CD4-positive, alpha-beta T cell (primary cell): Measurements from ENCODE around the gene DCTN4. TPM values are rescaled to one million over a fixed set of nuclear protein-coding genes. Genes with fewer than 3 reads are reported as not detected.

Experiments used
- ATAC-seq: fragments of 200-7000 bp; cut with Tn5 transposase; one replicate; pipeline ENCODE4 v1.10.0; 2022; ENCODE audit warnings: mild to moderate bottlenecking; ENCODE audit not compliant: poor library complexity
- CTCF ChIA-PET: fragments of 350-600 bp; sonication (Branson Sonifier 250); formaldehyde crosslinking; loops from one replicate; lab custom pipeline; 2021; ENCODE audit warnings: antibody characterized with exemption, inconsistent platforms; lab: Charles Lee
- POLR2A ChIA-PET: fragments of 350-600 bp; sonication (Branson Sonifier 250); formaldehyde crosslinking; loops from one replicate; lab custom pipeline; 2021; ENCODE audit warnings: antibody characterized with exemption, inconsistent platforms; lab: Charles Lee
- DNase-seq, 14 experiments: peaks; one replicate each; pipeline ENCODE4 v3.0.0-alpha.2; 2013 to 2020; ENCODE audit warnings: mixed read lengths in 2 of 14
- H3K27ac ChIP-seq, 2 donors: one replicate each; pipeline versions ENCODE4 v1.5.1 to v1.7.0; 2013; ENCODE audit warnings: low read length in 2 of 2, low read depth in 1 of 2, mild to moderate bottlenecking in 1 of 2
- H3K27me3 ChIP-seq, 2 experiments: 1 replicate in 1 of 2; 2 replicates in 1 of 2; pipeline versions ENCODE4 v1.6.1 to v1.7.0; 2013; ENCODE audit warnings: low read length in 2 of 2, control low read depth in 1 of 2, mild to moderate bottlenecking in 1 of 2, moderate library complexity in 1 of 2; ENCODE audit not compliant: insufficient read depth in 2 of 2, control insufficient read depth in 1 of 2
- H3K36me3 ChIP-seq: one replicate; pipeline ENCODE4 v1.6.1; 2013; ENCODE audit warnings: low read length, control low read depth; ENCODE audit not compliant: insufficient read depth
- H3K4me1 ChIP-seq: one replicate; pipeline ENCODE4 v1.6.1; 2013; ENCODE audit warnings: low read length, control low read depth; ENCODE audit not compliant: insufficient read depth
- H3K4me3 ChIP-seq: one replicate; pipeline ENCODE4 v1.5.1; 2013; ENCODE audit warnings: mild to moderate bottlenecking, low read length, moderate library complexity
- H3K9me3 ChIP-seq, 2 experiments: 1 replicate in 1 of 2; 2 replicates in 1 of 2; pipeline versions ENCODE4 v1.6.1 to v1.7.0; 2013; ENCODE audit warnings: low read length in 2 of 2, mild to moderate bottlenecking in 2 of 2, control low read depth in 1 of 2, moderate library complexity in 1 of 2; ENCODE audit not compliant: control insufficient read depth in 1 of 2, insufficient read depth in 1 of 2
- H3K27ac Mint-ChIP-seq: one replicate; pipeline ENCODE4 v1.8.0; 2020; ENCODE audit warnings: mixed read lengths
- H3K27me3 Mint-ChIP-seq: one replicate; pipeline ENCODE4 v1.8.0; 2021; ENCODE audit warnings: mixed read lengths
- H3K36me3 Mint-ChIP-seq: one replicate; pipeline ENCODE4 v1.8.0; 2021; ENCODE audit warnings: low read depth, mixed read lengths
- H3K4me1 Mint-ChIP-seq: one replicate; pipeline ENCODE4 v1.8.0; 2021; ENCODE audit warnings: low read depth, mixed read lengths
- H3K4me3 Mint-ChIP-seq: one replicate; pipeline ENCODE4 v1.8.0; 2020; ENCODE audit warnings: mild to moderate bottlenecking, mixed read lengths
- H3K9me3 Mint-ChIP-seq: one replicate; pipeline ENCODE4 v1.8.0; 2020; ENCODE audit warnings: mixed read lengths
- intact Hi-C, 2 experiments: fragments of 100-400 bp; cut with DNase I in 1 of 2; cut with micrococcal nuclease in 1 of 2; formaldehyde crosslinking; loops; one replicate each; pipeline versions ENCODE4 v1.15.1 to v1.9.0; 2023 to 2025; cut with DNase I, micrococcal nuclease
- total RNA-seq, 174 experiments: library from RNA in 2 of 174; stranded (reverse) in 2 of 174; gene quantifications; one replicate each; pipeline ENCODE4 v1.2.3 and lab custom pipeline; 2021 to 2026
- TF ChIP-seq, protein P1 (sequence below): fragments of 200-600 bp; IDR thresholded peaks from one replicate; pipeline ENCODE4 v1.8.0; 2022; ENCODE audit warnings: antibody characterized with exemption, mild to moderate bottlenecking

Gene DCTN4
- total RNA-seq, 2 experiments from 2014 or later, result 81.2 to 84.4 TPM

DNA sequence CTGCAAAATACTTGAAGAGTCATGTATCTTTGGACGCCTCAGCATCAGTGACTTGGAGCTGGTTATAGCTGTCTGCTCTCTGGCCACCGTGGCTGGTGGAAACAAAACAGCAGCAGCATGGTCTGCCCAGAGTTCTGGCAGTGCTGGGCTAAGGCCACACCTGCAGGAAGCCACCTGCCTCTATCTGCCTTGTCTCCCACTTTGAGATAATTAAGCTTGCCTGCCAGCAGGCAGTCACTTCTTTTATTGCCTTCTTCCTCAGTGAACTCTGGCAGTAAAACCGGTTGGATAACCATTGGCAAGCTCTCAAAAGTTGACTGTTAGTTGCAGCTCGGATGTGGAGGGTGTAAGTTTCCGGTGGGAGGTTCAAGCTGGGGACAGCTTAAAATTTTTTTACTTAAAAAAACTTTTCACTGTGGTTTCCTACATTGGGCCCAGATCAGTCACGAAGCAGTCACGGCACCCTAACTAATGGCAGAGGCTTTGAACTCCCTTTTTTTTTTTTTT, 24.7 kb upstream of the DCTN4 start:
- H3K27ac ChIP-seq, result peak overlapping the region; percentile 58 to 68
- H3K4me3 ChIP-seq, result peak overlapping the region; percentile 20
- H3K9me3 ChIP-seq, result no peaks in the 10 kb centered on the region
- intact Hi-C loops, result loop anchor here (2.0 to 10.0 kb wide), 5 partner anchors 25 to 471 kb away; partner anchors contain the start of genes DCTN4 (in 1 of the 2), GM2A (in 1 of the 2) and RBM22 (in 1 of the 2)
- H3K4me1 ChIP-seq, result peaks cover 59% of the 10 kb centered on the region
- H3K27me3 Mint-ChIP-seq, result no peaks in the 10 kb centered on the region
- H3K27me3 ChIP-seq, result no peaks in the 10 kb centered on the region
- POLR2A ChIA-PET, result interaction anchor here (0.6 to 2.5 kb wide), 18 partner anchors 17 to 988 kb away, joined by 3 to 52 read pairs (median 4); partner anchors contain the start of genes CD74, DCTN4, G3BP1 and GM2A
- H3K4me3 Mint-ChIP-seq, result peak overlapping the region; percentile 70
- CTCF ChIA-PET, result interaction anchor here (0.7 to 2.5 kb wide), 6 partner anchors 17 to 1017 kb away, joined by 3 to 19 read pairs (median 4); partner anchors contain the start of gene DCTN4
- H3K36me3 ChIP-seq, result no peaks in the 10 kb centered on the region
- TF ChIP-seq, protein P1, sequence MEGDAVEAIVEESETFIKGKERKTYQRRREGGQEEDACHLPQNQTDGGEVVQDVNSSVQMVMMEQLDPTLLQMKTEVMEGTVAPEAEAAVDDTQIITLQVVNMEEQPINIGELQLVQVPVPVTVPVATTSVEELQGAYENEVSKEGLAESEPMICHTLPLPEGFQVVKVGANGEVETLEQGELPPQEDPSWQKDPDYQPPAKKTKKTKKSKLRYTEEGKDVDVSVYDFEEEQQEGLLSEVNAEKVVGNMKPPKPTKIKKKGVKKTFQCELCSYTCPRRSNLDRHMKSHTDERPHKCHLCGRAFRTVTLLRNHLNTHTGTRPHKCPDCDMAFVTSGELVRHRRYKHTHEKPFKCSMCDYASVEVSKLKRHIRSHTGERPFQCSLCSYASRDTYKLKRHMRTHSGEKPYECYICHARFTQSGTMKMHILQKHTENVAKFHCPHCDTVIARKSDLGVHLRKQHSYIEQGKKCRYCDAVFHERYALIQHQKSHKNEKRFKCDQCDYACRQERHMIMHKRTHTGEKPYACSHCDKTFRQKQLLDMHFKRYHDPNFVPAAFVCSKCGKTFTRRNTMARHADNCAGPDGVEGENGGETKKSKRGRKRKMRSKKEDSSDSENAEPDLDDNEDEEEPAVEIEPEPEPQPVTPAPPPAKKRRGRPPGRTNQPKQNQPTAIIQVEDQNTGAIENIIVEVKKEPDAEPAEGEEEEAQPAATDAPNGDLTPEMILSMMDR, result no peak
- peaks cover 85% of the 10 kb centered on the region for H3K4me1 Mint-ChIP-seq
- peak overlapping the region; percentile 90 for H3K27ac Mint-ChIP-seq
- ATAC-seq (peak; percentile 90), DNase-seq (peak; percentile 36 to 92 (median 56))
- peaks cover 4% of the 10 kb centered on the region for H3K36me3 Mint-ChIP-seq
- H3K9me3 Mint-ChIP-seq, result peaks cover 2% of the 10 kb centered on the region

DNA sequence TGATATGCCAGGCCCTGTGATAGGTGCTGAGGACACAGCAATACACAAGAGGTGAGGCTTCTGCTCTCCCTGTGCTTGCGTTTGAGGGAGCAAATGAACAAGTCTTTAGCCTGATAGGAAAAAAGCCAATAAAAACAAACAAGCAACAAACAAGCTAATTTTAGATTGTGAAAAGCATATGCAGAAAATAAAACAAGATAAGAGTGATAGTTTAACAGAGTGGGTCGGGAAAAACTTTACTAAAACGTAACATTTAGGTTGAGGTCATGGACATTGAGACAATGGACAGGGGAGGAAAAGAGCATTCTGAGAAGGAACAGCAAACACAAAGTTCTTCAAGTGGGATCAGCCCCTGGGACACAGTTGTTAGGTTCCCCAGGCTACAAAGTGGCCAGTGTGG, 24.0 kb upstream of the DCTN4 start:
- peaks cover 4% of the 10 kb centered on the region for H3K36me3 Mint-ChIP-seq
- peak overlapping the region; percentile 90 for H3K27ac Mint-ChIP-seq
- no peak for DNase-seq
- H3K4me1 ChIP-seq, result peaks cover 65% of the 10 kb centered on the region
- H3K9me3 ChIP-seq, result no peaks in the 10 kb centered on the region
- no peak for ATAC-seq
- H3K4me3 ChIP-seq, result no peak overlapping the region
- H3K36me3 ChIP-seq, result no peaks in the 10 kb centered on the region
- TF ChIP-seq, protein P1, result no peak
- peak overlapping the region; percentile 70 for H3K4me3 Mint-ChIP-seq
- intact Hi-C loops, result loop anchor here (2.0 to 10.0 kb wide), 5 partner anchors 24 to 472 kb away; partner anchors contain the start of genes DCTN4 (in 1 of the 2), GM2A (in 1 of the 2) and RBM22 (in 1 of the 2)
- H3K9me3 Mint-ChIP-seq, result peaks cover 2% of the 10 kb centered on the region
- H3K27me3 ChIP-seq, result no peaks in the 10 kb centered on the region
- ChIA-PET POLR2A (interaction anchor here (1.1 to 6.0 kb wide), 7 partner anchors 17 to 470 kb away, joined by 3 to 52 read pairs (median 20); partner anchors contain the start of genes DCTN4, GM2A, IRGM and RBM22), CTCF (interaction anchor here (1.0 to 2.5 kb wide), 4 partner anchors 24 to 83 kb away, joined by 3 to 19 read pairs (median 4); partner anchors contain the start of gene DCTN4)
- no peaks in the 10 kb centered on the region for H3K27me3 Mint-ChIP-seq
- H3K27ac ChIP-seq, result peak overlapping the region; percentile 58 to 68
- peaks cover 85% of the 10 kb centered on the region for H3K4me1 Mint-ChIP-seq

GRCh38 chr5:150781706-150782614, 23.1 kb upstream of the DCTN4 start:
- TF ChIP-seq, protein P1, result no peak
- Histone ChIP-seq H3K4me3 (no peak overlapping the region), H3K27ac (peak overlapping the region; percentile 58 to 68), H3K36me3 (no peaks in the 10 kb centered on the region), H3K27me3 (no peaks in the 10 kb centered on the region), H3K4me1 (peaks cover 69% of the 10 kb centered on the region), H3K9me3 (no peaks in the 10 kb centered on the region)
- H3K4me1 Mint-ChIP-seq, result peaks cover 79% of the 10 kb centered on the region
- peak overlapping the region; percentile 81 for H3K4me3 Mint-ChIP-seq
- H3K9me3 Mint-ChIP-seq, result peaks cover 2% of the 10 kb centered on the region
- H3K27ac Mint-ChIP-seq, result peak overlapping the region; percentile 90
- H3K36me3 Mint-ChIP-seq, result peaks cover 4% of the 10 kb centered on the region
- intact Hi-C loops, result loop anchor here (2.0 to 10.0 kb wide), 5 partner anchors 23 to 473 kb away; partner anchors contain the start of genes DCTN4 (in 1 of the 2), GM2A (in 1 of the 2) and RBM22 (in 1 of the 2)
- ChIA-PET POLR2A (interaction anchor here (0.6 to 6.0 kb wide), 3 partner anchors 23 to 174 kb away, joined by 3 to 52 read pairs (median 49); partner anchors contain the start of genes DCTN4 and RBM22), CTCF (interaction anchor here (0.6 to 2.5 kb wide), 5 partner anchors 8 to 82 kb away, joined by 3 to 19 read pairs (median 4); partner anchors contain the start of genes DCTN4 and RBM22)
- H3K27me3 Mint-ChIP-seq, result no peaks in the 10 kb centered on the region
- no peak for ATAC-seq
- no peak for DNase-seq
